GM21723 (cell line): ENCODE measurements around the gene CACNG7.
"Not testable (repeated sequence)": the region's sequence is repeated elsewhere in the genome, so short reads cannot be mapped to it uniquely, and the experiment has no call there.

Experiments used
- ATAC-seq: cut with Tn5 transposase; IDR thresholded peaks from one replicate; pipeline ENCODE4 v1.9.1; 2021; ENCODE audit warnings: mild to moderate bottlenecking, moderate library complexity; ENCODE audit not compliant: unreplicated experiment

Gene CACNG7

DNA sequence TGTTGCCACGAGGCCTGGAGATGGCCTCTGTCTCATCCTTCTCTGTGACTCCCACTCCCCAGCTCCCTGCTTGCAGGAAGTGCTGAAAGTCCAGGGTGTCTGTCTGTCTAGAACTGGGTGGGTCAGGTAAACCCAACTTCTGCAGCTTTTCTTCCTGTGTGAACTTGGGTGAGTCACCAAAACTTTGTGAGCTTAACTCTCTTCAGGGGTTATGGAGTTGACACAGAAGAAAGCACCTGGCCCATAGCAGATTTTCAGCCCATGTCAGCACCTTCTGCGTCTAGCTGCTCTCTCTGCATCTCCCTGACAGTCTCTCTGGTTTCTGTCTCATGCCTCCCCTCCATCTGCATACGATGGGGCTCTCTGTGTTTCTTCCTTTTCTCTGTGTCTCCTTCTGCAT is 4.2 kb upstream of the CACNG7 start:
- ATAC-seq: no peak

GRCh38 chr19:53905787-53906186 is 3.3 kb upstream of the CACNG7 start:
- no peak for ATAC-seq

DNA sequence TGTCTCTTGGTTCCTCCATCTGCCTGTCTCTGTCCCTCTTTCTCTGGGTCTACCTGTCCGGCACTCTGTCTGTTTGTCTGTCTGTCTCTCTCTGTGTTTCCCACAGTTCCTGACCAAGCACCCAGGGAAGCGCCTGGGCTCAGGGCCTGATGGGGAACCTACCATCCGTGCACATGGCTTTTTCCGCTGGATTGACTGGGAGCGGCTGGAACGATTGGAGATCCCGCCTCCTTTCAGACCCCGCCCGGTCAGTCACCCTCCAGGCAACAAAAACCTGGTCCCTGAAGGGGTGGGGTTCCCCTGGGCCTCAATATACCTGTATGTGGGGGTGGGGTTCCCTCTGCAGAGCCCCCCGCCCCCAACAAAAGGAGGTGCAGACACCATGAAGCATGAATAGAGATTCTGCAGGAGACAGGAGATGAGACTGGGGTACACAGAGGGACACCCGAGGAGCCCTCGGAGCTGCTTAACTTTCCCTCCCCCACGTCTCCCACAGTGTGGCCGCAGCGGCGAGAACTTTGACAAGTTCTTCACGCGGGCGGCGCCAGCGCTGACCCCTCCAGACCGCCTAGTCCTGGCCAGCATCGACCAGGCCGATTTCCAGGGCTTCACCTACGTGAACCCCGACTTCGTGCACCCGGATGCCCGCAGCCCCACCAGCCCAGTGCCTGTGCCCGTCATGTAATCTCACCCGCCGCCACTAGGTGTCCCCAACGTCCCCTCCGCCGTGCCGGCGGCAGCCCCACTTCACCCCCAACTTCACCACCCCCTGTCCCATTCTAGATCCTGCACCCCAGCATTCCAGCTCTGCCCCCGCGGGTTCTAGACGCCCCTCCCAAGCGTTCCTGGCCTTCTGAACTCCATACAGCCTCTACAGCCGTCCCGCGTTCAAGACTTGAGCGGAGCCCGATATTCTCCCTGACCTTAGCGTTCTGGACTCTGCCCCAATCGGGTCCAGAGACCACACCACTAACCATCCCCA is 2.6 kb upstream of the CACNG7 start:
- no peak for ATAC-seq

- no peak for ATAC-seq
Observed at GRCh38 chr19:53907193-53907581, 1.9 kb upstream of the CACNG7 start.

DNA sequence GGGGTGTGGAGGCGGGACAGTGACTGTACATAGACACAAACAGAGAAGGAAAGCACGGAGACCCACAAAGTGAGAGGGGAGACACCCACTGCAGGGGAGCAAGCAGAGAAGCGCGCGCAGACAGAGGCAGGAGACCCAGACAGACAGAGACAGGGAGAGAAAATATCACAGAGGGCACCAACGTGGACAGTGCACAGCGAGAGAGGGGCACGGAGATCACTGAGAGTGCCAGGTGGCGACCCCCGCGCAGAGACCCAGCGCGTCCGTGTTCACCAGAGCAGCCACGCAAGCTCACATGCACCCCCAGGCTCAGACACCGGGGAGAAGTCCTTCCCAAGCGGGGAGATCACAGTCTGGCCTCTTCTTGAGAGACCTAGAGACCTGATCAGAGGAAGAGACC is 1.4 kb upstream of the CACNG7 start:
- ATAC-seq: no peak

DNA sequence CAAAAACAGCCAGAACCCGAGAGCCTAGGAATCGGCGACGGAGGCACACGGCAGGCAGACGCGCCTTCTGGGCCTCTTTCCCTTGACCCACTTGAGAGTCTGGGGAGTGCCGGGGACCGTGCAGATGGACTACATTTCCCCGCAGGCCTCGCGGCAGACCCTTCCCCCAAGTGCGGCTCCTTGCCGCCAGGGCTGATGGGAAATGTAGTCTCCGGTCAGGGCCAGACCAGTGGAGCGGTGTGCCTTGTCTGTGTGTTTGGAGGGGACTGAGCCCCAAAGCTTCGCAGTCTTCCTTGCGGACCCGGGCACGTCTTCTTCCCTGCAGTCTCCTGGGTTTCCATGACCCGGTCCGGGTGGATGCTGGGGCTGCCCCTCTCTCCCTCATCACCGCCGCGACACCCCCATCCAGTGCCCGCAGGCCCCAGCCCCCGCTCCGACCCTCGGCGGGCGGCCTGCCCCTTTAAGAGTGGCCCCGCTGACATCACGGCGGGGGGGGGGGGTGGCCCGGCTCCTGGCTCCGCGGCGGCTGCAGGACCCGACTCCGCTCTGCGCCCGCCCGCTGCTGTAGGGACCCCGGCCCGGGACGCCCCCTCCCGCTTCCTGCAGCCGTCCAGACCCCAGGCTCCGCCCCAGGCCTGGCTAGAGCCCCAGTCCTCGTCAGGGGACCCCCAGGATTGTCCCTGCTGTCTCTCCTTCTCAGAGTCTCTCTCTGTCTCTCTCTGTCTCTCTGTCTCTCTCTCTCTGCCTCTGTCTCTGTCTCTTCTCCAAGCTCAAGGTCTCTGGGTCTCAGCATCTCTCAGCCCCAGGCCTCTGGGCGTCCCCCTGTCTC is 758 bp upstream of the CACNG7 start:
- ATAC-seq: no peak

GRCh38 chr19:53909471-53910169 is 542 bp downstream of the CACNG7 start:
- ATAC-seq: no peak

DNA sequence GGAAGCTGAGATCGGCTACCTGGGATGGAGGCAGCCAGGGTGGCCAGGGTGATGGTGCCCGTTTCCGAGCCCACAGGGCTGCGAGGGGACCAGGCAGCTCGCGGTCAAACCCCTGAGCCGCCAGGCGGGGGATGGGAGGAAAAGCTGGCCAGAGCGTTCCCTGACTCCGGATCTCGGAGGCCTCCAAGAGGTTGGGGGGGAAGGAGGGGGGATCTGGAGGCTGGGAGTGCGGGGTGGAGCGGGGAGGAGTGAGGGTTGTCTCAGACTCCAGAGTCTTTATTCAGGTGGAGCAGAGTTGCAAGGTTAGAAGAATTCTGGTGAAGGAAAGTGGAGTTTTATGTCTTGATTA is 1.1 kb downstream of the CACNG7 start:
- ATAC-seq: no peak

- no peak for ATAC-seq
Observed at GRCh38 chr19:53912653-53913052, 3.6 kb downstream of the CACNG7 start.

- ATAC-seq: no peak
Observed at GRCh38 chr19:53915000-53915399, 5.9 kb downstream of the CACNG7 start.

DNA sequence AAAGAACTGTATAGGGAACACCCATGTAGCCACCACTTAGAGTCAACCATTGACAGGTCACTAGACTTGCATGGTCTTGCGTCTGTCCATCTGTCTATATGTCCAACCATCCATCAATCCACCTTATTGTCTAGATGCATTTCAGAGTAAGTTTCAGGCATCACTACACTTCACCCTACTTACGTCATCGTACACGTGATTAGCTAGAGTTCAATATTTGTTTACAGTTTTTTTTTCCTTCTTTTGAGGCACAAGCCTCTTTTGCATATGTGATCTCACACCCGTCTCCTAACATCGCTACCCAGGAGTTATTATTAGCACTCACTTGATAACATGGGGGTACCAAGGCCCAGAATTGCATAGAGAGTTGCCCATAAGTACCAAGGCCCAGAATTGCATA is 6.9 kb downstream of the CACNG7 start:
- ATAC-seq: no peak

DNA sequence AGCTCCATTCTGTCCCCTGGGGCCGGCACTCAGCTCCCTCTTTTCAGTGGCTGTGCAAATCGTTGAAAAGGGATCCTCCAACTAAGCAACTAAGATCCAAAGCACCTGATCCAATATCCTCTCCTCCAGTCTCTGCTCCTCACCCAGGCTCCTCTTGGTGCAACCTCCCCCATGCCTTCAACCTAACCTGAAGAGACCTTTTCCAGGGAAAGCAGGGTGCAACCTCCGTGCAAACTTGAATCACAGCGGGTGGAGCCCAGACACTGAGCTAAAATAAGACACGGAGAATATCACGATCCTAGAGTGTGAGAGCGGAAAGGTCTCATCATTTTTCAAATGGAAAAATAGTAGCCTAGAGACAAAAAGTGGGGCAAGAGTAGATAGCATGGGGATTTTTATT is 8.3 kb downstream of the CACNG7 start:
- no peak for ATAC-seq

- no peak for ATAC-seq
Observed at GRCh38 chr19:53927739-53928138, 18.7 kb downstream of the CACNG7 start.

DNA sequence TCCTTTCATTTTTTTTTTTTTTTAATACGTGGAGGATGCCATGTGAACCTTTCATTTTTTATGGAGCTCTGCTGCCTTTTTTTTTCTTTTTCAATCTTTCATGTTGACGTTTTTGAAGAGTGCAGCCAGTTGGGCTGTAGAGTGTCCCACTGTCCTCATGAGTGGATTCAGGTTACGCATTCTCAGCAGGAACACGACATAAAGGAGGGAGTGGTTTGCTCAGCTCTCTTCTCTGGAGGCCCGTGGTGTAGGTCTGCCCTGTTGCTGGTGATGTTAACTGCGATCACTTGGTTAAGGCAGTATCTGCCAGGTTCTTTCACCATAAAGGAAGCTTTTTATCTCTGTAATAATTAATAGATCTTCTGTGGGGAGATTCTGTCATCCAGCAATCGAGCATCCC is 27.0 kb downstream of the CACNG7 start:
- no peak for ATAC-seq

DNA sequence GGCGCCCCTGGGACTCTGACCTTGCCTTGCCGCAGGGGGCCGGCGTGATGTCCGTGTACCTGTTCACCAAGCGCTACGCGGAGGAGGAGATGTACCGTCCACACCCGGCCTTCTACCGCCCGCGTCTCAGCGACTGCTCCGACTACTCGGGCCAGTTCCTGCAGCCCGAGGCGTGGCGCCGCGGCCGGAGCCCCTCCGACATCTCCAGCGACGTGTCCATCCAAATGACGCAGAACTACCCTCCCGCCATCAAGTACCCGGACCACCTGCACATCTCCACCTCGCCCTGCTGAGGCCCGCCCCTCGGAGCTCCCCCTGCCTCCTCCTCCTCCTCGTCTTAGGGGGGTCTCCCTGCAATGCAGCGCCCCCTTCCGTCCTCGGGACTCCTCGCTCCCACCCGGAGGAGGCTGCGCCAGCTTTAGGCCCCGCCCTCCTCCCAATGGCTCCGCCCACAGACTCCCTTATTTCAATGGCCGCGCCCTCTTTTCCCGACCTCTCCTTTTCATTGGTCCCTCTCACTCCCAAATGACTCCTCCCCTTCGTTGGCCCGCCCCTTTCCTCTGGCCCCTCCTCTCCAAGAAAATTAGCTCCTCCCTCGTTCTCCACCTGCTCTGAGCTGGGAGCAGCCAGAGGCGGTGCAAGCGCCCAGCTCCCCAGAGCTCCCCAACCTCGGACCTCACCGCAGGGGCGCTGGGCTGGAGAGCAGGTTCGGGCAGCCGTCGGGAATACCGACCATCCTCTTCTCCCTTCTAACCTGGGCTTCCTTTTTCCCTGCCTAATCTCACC is 33.1 kb downstream of the CACNG7 start:
- ATAC-seq: no peak

DNA sequence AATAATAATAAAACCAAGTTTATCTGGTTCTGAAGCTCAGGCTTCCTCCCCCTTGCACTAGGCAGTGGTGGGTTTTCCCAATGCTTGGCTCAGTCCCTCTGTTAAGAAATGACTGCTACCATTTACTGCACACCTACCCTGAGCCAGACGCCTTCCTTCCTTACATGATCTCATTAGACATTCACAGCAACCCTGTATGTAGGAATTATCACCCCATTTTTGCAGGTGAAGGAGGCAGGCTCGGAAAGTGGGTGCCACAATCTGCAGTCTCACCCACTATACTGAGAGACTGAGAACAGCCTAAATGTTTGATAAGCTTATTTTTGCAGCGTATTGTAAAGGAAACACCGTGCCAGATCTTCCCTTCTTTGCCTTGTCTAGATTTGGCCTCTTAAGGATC is 35.3 kb downstream of the CACNG7 start:
- no peak for ATAC-seq

GRCh38 chr19:53944933-53945332 is 35.9 kb downstream of the CACNG7 start:
- ATAC-seq: no peak

DNA sequence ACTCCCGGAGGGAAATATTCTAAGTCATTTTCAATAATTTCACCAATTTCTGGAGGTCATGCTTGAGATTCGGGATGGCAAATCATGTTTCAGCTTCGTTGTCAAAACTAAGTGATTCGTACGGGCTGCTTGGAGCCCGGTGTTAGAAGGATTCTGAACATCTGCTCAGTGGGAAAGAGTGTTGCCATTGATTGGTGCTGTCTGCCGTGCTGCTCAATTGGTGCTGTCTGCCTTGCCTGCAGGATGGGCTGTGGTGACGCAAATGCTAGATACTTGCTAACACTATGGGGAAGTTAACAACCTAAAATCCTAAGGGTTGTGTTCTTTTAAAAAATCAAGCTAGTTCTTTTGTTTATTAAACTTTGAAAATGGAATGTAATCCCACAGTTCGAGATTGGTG is 36.4 kb downstream of the CACNG7 start:
- ATAC-seq: no peak

DNA sequence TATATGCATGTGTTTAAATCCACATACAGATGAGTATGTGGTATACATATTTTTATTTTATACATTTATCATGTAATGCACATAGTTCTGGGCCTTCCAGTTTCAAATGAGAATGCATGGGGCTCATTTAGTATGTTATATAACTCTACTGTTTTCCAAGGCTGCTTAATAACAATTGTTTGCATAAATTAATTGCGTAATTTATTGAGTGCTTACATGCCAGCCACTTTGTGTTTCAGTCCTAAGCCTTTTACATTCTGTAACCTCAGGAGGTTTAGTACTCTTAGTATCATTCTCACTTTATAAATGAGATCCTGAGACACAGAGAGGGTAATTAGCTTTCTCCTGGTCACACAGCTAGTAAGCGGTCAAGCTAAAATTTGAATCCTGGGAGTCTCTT is 36.9 kb downstream of the CACNG7 start:
- no peak for ATAC-seq

DNA sequence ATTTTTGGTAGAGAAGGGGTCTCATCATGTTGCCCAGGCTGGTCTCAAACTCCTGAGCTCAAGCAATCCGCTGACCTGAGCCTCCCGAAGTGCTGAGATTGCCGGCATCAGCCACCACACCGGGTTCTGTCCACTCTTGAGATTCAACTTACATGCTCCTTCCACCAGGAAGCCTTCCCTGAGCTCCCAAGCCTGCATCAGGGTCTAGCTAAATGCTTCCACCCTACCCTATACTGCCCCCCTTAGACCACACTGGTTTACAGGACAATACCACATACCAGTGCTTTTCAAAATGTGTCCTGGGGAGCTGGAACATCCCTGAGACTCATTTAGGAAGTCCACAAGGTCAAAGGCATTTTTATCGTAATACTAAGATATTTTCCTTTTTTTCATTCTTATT is 38.5 kb downstream of the CACNG7 start:
- ATAC-seq: no peak

DNA sequence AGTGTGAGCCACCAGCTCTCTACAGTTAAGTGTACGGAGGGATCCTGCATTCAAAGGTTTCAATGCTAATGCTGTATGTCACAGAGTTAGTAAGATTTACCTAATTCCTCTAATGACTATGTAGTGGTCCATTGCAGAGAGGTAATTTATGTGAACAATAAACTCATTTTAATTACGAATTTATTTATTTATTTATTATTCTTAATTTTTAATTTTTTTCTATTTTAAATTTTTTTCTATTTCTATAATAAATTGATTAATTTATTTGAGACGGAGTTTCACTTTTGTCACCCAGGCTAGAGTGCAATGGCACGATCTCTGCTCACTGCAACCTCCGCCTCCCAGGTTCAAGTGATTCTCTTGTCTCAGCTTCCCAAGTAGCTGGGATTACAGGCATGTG is 39.5 kb downstream of the CACNG7 start:
- not testable (repeated sequence) for ATAC-seq
